Liver (tissue), 9 donors: ENCODE results near the gene RORC. TPM values are rescaled to one million over a fixed set of nuclear protein-coding genes. Genes with fewer than 3 reads are reported as not detected.

Source experiments
- DNase-seq: peaks from one replicate; pipeline ENCODE4 v3.0.0-alpha.2; 2017; ENCODE audit warnings: low spot score
- H3K27ac ChIP-seq, 2 donors: one replicate each; pipeline ENCODE4 v1.7.0; 2013; ENCODE audit warnings: inconsistent platforms in 2 of 2, low read length in 2 of 2, control low read depth in 1 of 2, low read depth in 1 of 2, mild to moderate bottlenecking in 1 of 2
- H3K27me3 ChIP-seq, 4 donors: one replicate each; pipeline versions ENCODE4 v1.6.1 to v1.7.0; 2013; ENCODE audit warnings: low read length in 3 of 4, inconsistent platforms in 1 of 4, mild to moderate bottlenecking in 1 of 4, moderate library complexity in 1 of 4; ENCODE audit not compliant: control insufficient read depth in 4 of 4, insufficient read depth in 4 of 4
- H3K36me3 ChIP-seq, 4 donors: one replicate each; pipeline versions ENCODE4 v1.6.1 to v1.7.0; 2013; ENCODE audit warnings: low read length in 3 of 4, mild to moderate bottlenecking in 3 of 4, low read depth in 1 of 4, moderate library complexity in 1 of 4; ENCODE audit not compliant: control insufficient read depth in 4 of 4, insufficient read depth in 3 of 4
- H3K4me1 ChIP-seq, 4 donors: one replicate each; pipeline versions ENCODE4 v1.6.1 to v1.7.0; 2013; ENCODE audit warnings: low read length in 3 of 4, mild to moderate bottlenecking in 3 of 4, moderate library complexity in 1 of 4; ENCODE audit not compliant: control insufficient read depth in 4 of 4, insufficient read depth in 4 of 4
- H3K4me3 ChIP-seq, 3 donors: one replicate each; pipeline versions ENCODE4 v1.6.1 to v1.7.0; 2013; ENCODE audit warnings: low read length in 3 of 3, control low read depth in 1 of 3, low read depth in 1 of 3, mild to moderate bottlenecking in 1 of 3
- H3K9ac ChIP-seq, 2 donors: one replicate each; pipeline ENCODE4 v1.7.0; 2013; ENCODE audit warnings: low read length in 2 of 2, mild to moderate bottlenecking in 2 of 2, moderate library complexity in 2 of 2, control low read depth in 1 of 2, low read depth in 1 of 2
- H3K9me3 ChIP-seq, 4 donors: one replicate each; pipeline versions ENCODE4 v1.6.1 to v1.7.0; 2013; ENCODE audit warnings: low read length in 3 of 4; ENCODE audit not compliant: control insufficient read depth in 4 of 4
- ATF3 ChIP-seq: IDR thresholded peaks from 2 replicates; pipeline ENCODE4 v1.6.1; 2016; ENCODE audit warnings: antibody characterized with exemption
- CTCF ChIP-seq: fragments of 150-350 bp; IDR thresholded peaks from 2 replicates; pipeline ENCODE4 v1.5.1; 2017; ENCODE audit warnings: improper control_type of control experiment, low read depth, low read length; ENCODE audit not compliant: missing input control
- EGR1 ChIP-seq, 2 donors: IDR thresholded peaks; 2 replicates each; pipeline ENCODE4 v1.6.1; 2016 to 2018; ENCODE audit warnings: antibody characterized with exemption in 2 of 2, low read depth in 2 of 2
- FOXA1 ChIP-seq: IDR thresholded peaks from 2 replicates; pipeline ENCODE4 v1.6.1; 2016; ENCODE audit warnings: antibody characterized with exemption
- FOXA2 ChIP-seq: IDR thresholded peaks from 2 replicates; pipeline ENCODE4 v1.6.1; 2016; ENCODE audit warnings: antibody characterized with exemption
- HNF4A ChIP-seq, 2 donors: conservative IDR thresholded peaks; 2 replicates each; pipeline ENCODE4 v1.6.1; 2016; ENCODE audit warnings: antibody characterized with exemption in 2 of 2, mild to moderate bottlenecking in 2 of 2
- HNF4G ChIP-seq: IDR thresholded peaks from 2 replicates; pipeline ENCODE4 v1.6.1; 2016; ENCODE audit warnings: antibody characterized with exemption
- MAX ChIP-seq: IDR thresholded peaks from 2 replicates; pipeline ENCODE4 v1.6.1; 2016; ENCODE audit warnings: antibody characterized with exemption
- REST ChIP-seq: IDR thresholded peaks from 2 replicates; pipeline ENCODE4 v1.6.1; 2016; ENCODE audit warnings: antibody characterized with exemption, mild to moderate bottlenecking
- RXRA ChIP-seq, 2 donors: IDR thresholded peaks; 2 replicates each; pipeline ENCODE4 v1.6.1; 2017 to 2018; ENCODE audit warnings: antibody characterized with exemption in 2 of 2, mild to moderate bottlenecking in 1 of 2
- TAF1 ChIP-seq: conservative IDR thresholded peaks from 2 replicates; pipeline ENCODE4 v1.6.1; 2016; ENCODE audit warnings: antibody characterized with exemption, mild to moderate bottlenecking
- YY1 ChIP-seq: IDR thresholded peaks from 2 replicates; pipeline ENCODE4 v1.6.1; 2016; ENCODE audit warnings: antibody characterized with exemption, mild to moderate bottlenecking
- ZBTB33 ChIP-seq: IDR thresholded peaks from 2 replicates; pipeline ENCODE4 v1.6.1; 2016; ENCODE audit warnings: antibody characterized with exemption
- WGBS: extraction: QIAGEN DNeasy Blood & Tissue Kit; methylation state at CpG from one replicate; pipeline ENCODE4 v1.1.7; 2013; 5-methylcytosine and 5-hydroxymethylcytosine counted together
- polyA plus RNA-seq, 2 donors: library from polyadenylated mRNA; stranded (reverse) in 1 of 2; unstranded in 1 of 2; fragments of 200-250 nt in 1 of 2; fragments of >200 nt in 1 of 2; fragmentation: Nextera tagmentation in 1 of 2; extraction: Ambion mirVana in 1 of 2; gene quantifications; one replicate each; pipeline versions ENCODE4 v1.2.1 to v1.2.3, GENCODE V29; 2013 to 2015
- total RNA-seq, 2 donors: library from RNA; depleted of rRNA; stranded (reverse); fragments of >200 nt; gene quantifications; one replicate each; pipeline ENCODE4 v1.2.3, GENCODE V29; 2014
- donor health status: healthy.
- donor health status: healthy.
- donor health status: healthy.
- donor health status: healthy.
- donor health status: healthy.

RORC gene
- total and polyA plus RNA-seq, 4 donors = 2.9 to 59.2 (median 13.0) TPM

- TF ChIP-seq ZBTB33 (no peak), TAF1 (no peak), CTCF (no peak), REST (no peak), ATF3 (no peak), HNF4G (no peak), HNF4A (conservative IDR thresholded peaks at IDR 0.05) (no peak), RXRA (IDR thresholded peaks at IDR 0.05) (no peak), YY1 (no peak), MAX (no peak)
- H3K9ac ChIP-seq = no peak overlapping the region
- peaks cover 0 to 4% (median 1%) of the 10 kb centered on the region in 4 donors for H3K4me1 ChIP-seq
- H3K36me3 ChIP-seq = peaks cover 0 to 16% (median 8%) of the 10 kb centered on the region in 4 donors
- no peak for DNase-seq
- no peak overlapping the region for H3K4me3 ChIP-seq
- H3K27ac ChIP-seq = no peak overlapping the region
- H3K9me3 ChIP-seq = no peaks in the 10 kb centered on the region
- WGBS = 97% methylated on average over 4 of the region's 4 CpGs
- no peaks in the 10 kb centered on the region for H3K27me3 ChIP-seq
These were observed 54.3 kb downstream of the RORC start for GRCh38 chr1:151777317-151777716.

GRCh38 chr1:151776665-151777062, 54.9 kb downstream of the RORC start:
- Histone ChIP-seq H3K9me3 (no peaks in the 10 kb centered on the region), H3K36me3 (peaks cover 0 to 15% (median 7%) of the 10 kb centered on the region in 4 donors), H3K27ac (no peak overlapping the region), H3K4me1 (peaks cover 0 to 4% (median 1%) of the 10 kb centered on the region in 4 donors), H3K4me3 (no peak overlapping the region), H3K27me3 (no peaks in the 10 kb centered on the region), H3K9ac (no peak overlapping the region)
- WGBS = 80% methylated on average over 3 of the region's 3 CpGs
- DNase-seq = no peak
- TF ChIP-seq RXRA (IDR thresholded peaks at IDR 0.05) (no peak), FOXA1 (no peak), EGR1 (IDR thresholded peaks at IDR 0.05; ENCODE audit: low read depth in 2 of 2) (no peak), HNF4G (no peak), FOXA2 (no peak), REST (no peak), ATF3 (no peak), ZBTB33 (no peak), HNF4A (conservative IDR thresholded peaks at IDR 0.05) (no peak)
